Common myeloid progenitor, CD34-positive (primary cell): Measurements from ENCODE around the gene RAB31.

Source experiments
- CTCF ChIA-PET: fragments of 350-600 bp; sonication (Branson Sonifier 250); formaldehyde crosslinking; loops from one replicate; lab custom pipeline; 2021; ENCODE audit warnings: antibody characterized with exemption; lab: Charles Lee
- POLR2A ChIA-PET: fragments of 350-600 bp; sonication (Branson Sonifier 250); formaldehyde crosslinking; loops from one replicate; lab custom pipeline; 2021; ENCODE audit warnings: antibody characterized with exemption; lab: Charles Lee
- DNase-seq, 3 donors: peaks; one replicate each; pipeline versions ENCODE4 v3.0.0 to v3.0.0-alpha.2; 2013
- H3K27ac ChIP-seq, 2 experiments: 1 replicate in 1 of 2; 2 replicates in 1 of 2; pipeline ENCODE4 v1.7.0; 2013; ENCODE audit warnings: inconsistent platforms in 2 of 2, low read length in 2 of 2, mild to moderate bottlenecking in 2 of 2, low read depth in 1 of 2, moderate library complexity in 1 of 2; ENCODE audit not compliant: severe bottlenecking in 2 of 2, insufficient read depth in 1 of 2, poor library complexity in 1 of 2
- H3K27me3 ChIP-seq, 5 experiments: replicated peaks in 2 of 5; 1 replicate in 3 of 5; 2 replicates in 2 of 5; pipeline versions ENCODE4 v1.6.1 to v1.7.0; 2013; ENCODE audit warnings: low read length in 4 of 5, mild to moderate bottlenecking in 2 of 5, moderate library complexity in 2 of 5, inconsistent platforms in 1 of 5; ENCODE audit not compliant: insufficient read depth in 5 of 5, control insufficient read depth in 4 of 5
- H3K36me3 ChIP-seq, 4 experiments: 1 replicate in 2 of 4; 2 replicates in 2 of 4; pipeline versions ENCODE4 v1.6.1 to v1.7.0; 2013; ENCODE audit warnings: low read length in 3 of 4, control low read depth in 1 of 4, mild to moderate bottlenecking in 1 of 4; ENCODE audit not compliant: control insufficient read depth in 4 of 4, insufficient read depth in 4 of 4
- H3K4me1 ChIP-seq, 4 experiments: 1 replicate in 3 of 4; 2 replicates in 1 of 4; pipeline versions ENCODE4 v1.6.1 to v1.7.1; 2013; ENCODE audit warnings: low read length in 3 of 4, mild to moderate bottlenecking in 3 of 4, control low read depth in 1 of 4, inconsistent platforms in 1 of 4, moderate library complexity in 1 of 4; ENCODE audit not compliant: control insufficient read depth in 4 of 4, insufficient read depth in 4 of 4; ENCODE audit errors: control extremely low read depth in 1 of 4
- H3K4me3 ChIP-seq, 7 experiments: 1 replicate in 4 of 7; 2 replicates in 3 of 7; pipeline versions ENCODE4 v1.5.1 to v1.7.0; 2013; ENCODE audit warnings: mild to moderate bottlenecking in 7 of 7, low read length in 6 of 7, moderate library complexity in 6 of 7, inconsistent platforms in 2 of 7, low read depth in 2 of 7, control low read depth in 1 of 7; ENCODE audit not compliant: insufficient read depth in 4 of 7, control insufficient read depth in 1 of 7; ENCODE audit errors: extremely low read depth in 1 of 7
- H3K9me3 ChIP-seq, 5 experiments: 1 replicate in 4 of 5; 2 replicates in 1 of 5; pipeline versions ENCODE4 v1.6.1 to v1.7.1; 2013; ENCODE audit warnings: low read length in 4 of 5, mild to moderate bottlenecking in 2 of 5, inconsistent platforms in 1 of 5, low read depth in 1 of 5, moderate library complexity in 1 of 5; ENCODE audit not compliant: control insufficient read depth in 4 of 5, insufficient read depth in 2 of 5; ENCODE audit errors: control extremely low read depth in 1 of 5
- WGBS: methylation state at CpG from one replicate; pipeline ENCODE4 v1.1.5; 2013; ENCODE audit not compliant: insufficient coverage; 5-methylcytosine and 5-hydroxymethylcytosine counted together

RAB31 gene

GRCh38 chr18:9876867-9877654 lies 169.0 kb downstream of the RAB31 start:
- Histone ChIP-seq H3K4me1 (no peaks in the 10 kb centered on the region), H3K4me3 (no peak overlapping the region), H3K36me3 (no peaks in the 10 kb centered on the region), H3K27me3 (no peaks in the 10 kb centered on the region), H3K9me3 (no peaks in the 10 kb centered on the region), H3K27ac (peak overlapping the region in 1 of 2 experiments; percentile 78)
- 80% methylated on average over 8 of the region's 9 CpGs for WGBS
- ChIA-PET CTCF (no interaction called here), POLR2A (no interaction called here)
- DNase-seq, result peak; percentile 23 to 81 (median 66)

GRCh38 chr18:9877655-9878014 lies 169.5 kb downstream of the RAB31 start:
- DNase-seq, result no peak
- H3K36me3 ChIP-seq, result no peaks in the 10 kb centered on the region
- no peaks in the 10 kb centered on the region for H3K9me3 ChIP-seq
- H3K27ac ChIP-seq, result peak overlapping the region in 1 of 2 experiments; percentile 78
- no peaks in the 10 kb centered on the region for H3K27me3 ChIP-seq
- CTCF ChIA-PET, result no interaction called here
- POLR2A ChIA-PET, result no interaction called here
- no peaks in the 10 kb centered on the region for H3K4me1 ChIP-seq
- H3K4me3 ChIP-seq, result no peak overlapping the region

GRCh38 chr18:9878095-9878494 lies 170.0 kb downstream of the RAB31 start:
- H3K4me3 ChIP-seq, result no peak overlapping the region
- DNase-seq, result no peak
- H3K36me3 ChIP-seq, result no peaks in the 10 kb centered on the region
- WGBS, result no CpG with 5 or more reads among the region's 1 CpG
- H3K4me1 ChIP-seq, result no peaks in the 10 kb centered on the region
- POLR2A ChIA-PET, result no interaction called here
- H3K27ac ChIP-seq, result peak overlapping the region in 1 of 2 experiments; percentile 78
- no peaks in the 10 kb centered on the region for H3K27me3 ChIP-seq
- no peaks in the 10 kb centered on the region for H3K9me3 ChIP-seq
- CTCF ChIA-PET, result no interaction called here

GRCh38 chr18:9878783-9879242 lies 170.7 kb downstream of the RAB31 start:
- H3K4me3 ChIP-seq, result no peak overlapping the region
- H3K36me3 ChIP-seq, result no peaks in the 10 kb centered on the region
- H3K9me3 ChIP-seq, result no peaks in the 10 kb centered on the region
- ChIA-PET POLR2A (no interaction called here), CTCF (no interaction called here)
- WGBS, result 100% methylated on average over 5 of the region's 6 CpGs
- DNase-seq, result no peak
- H3K27ac ChIP-seq, result no peak overlapping the region
- no peaks in the 10 kb centered on the region for H3K27me3 ChIP-seq
- no peaks in the 10 kb centered on the region for H3K4me1 ChIP-seq

- no peak for DNase-seq
- WGBS, result 100% methylated on average over 5 of the region's 6 CpGs
- H3K9me3 ChIP-seq, result no peaks in the 10 kb centered on the region
- H3K36me3 ChIP-seq, result no peaks in the 10 kb centered on the region
- H3K27ac ChIP-seq, result no peak overlapping the region
- no peaks in the 10 kb centered on the region for H3K27me3 ChIP-seq
- no peak overlapping the region for H3K4me3 ChIP-seq
- no peaks in the 10 kb centered on the region for H3K4me1 ChIP-seq
- ChIA-PET POLR2A (no interaction called here), CTCF (interaction anchor here (1.2 to 1.9 kb wide), 2 partner anchors 10 to 14 kb away, joined by 3 to 5 read pairs; no protein-coding TSS in a partner anchor)
Measured at GRCh38 chr18:9884090-9884489, 176.0 kb downstream of the RAB31 start.

- no peaks in the 10 kb centered on the region for H3K4me1 ChIP-seq
- ChIA-PET CTCF (interaction anchor here (1.2 to 1.9 kb wide), 2 partner anchors 10 to 13 kb away, joined by 3 to 5 read pairs; no protein-coding TSS in a partner anchor), POLR2A (no interaction called here)
- no peak for DNase-seq
- 97% methylated on average over 10 of the region's 12 CpGs for WGBS
- H3K27ac ChIP-seq, result peak overlapping the region in 1 of 2 experiments; percentile 56
- H3K36me3 ChIP-seq, result no peaks in the 10 kb centered on the region
- H3K27me3 ChIP-seq, result no peaks in the 10 kb centered on the region
- no peak overlapping the region for H3K4me3 ChIP-seq
- no peaks in the 10 kb centered on the region for H3K9me3 ChIP-seq
Measured at GRCh38 chr18:9884532-9885140, 176.5 kb downstream of the RAB31 start.
